ENCODE results near the gene ADAM33.

ADAM33 gene

DNA sequence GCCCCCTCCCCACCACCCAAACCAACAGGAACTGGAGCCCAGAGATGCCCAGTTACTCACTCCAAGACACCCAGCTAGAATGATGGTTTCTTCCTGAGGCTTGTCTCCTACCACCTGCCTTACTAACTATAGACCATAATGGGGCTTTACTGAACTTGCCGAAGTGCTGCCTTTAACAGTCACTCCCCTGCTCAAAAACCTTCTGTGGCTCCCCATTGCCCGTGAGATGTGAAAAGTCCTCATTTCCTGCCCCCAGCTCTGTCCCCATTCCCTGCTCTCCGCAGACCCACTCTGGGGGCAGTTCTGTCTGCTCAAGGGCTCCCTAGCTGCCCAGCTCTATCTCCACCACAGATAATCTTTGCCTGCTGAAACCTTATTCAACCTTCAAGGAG, 25.7 kb upstream of the ADAM33 start:
- no peak for DNase-seq

- DNase-seq = no peak
Measured at GRCh38 chr20:3706774-3707507, 25.1 kb upstream of the ADAM33 start.

GRCh38 chr20:3705970-3706739, 24.3 kb upstream of the ADAM33 start:
- DNase-seq = no peak

DNA sequence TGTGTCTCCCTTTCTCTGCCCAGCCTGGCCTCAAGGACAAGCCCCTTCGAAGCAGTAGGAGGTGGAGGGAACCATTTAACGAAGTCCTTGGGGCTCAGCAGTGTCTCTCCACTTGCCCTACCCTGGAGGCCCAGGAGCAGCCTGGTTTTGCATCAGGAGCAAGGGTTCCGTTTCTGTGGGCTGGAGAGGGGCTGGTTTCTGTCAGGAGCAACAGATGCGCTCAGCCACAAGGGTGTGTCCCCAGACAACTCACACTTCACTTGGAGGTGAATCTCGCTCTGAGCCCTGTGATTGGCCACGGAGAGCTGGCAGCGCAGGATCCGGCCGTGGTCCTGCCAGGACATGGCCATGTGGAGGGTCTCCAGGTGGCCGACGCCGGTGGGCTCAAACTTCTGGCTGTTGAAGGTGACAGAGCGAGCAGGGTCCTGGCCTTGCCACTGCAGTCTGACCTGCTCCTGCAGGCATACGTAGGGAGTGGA, 23.7 kb upstream of the ADAM33 start:
- no peak for DNase-seq

- no peak for DNase-seq
Measured at GRCh38 chr20:3704087-3704486, 22.3 kb upstream of the ADAM33 start.

DNA sequence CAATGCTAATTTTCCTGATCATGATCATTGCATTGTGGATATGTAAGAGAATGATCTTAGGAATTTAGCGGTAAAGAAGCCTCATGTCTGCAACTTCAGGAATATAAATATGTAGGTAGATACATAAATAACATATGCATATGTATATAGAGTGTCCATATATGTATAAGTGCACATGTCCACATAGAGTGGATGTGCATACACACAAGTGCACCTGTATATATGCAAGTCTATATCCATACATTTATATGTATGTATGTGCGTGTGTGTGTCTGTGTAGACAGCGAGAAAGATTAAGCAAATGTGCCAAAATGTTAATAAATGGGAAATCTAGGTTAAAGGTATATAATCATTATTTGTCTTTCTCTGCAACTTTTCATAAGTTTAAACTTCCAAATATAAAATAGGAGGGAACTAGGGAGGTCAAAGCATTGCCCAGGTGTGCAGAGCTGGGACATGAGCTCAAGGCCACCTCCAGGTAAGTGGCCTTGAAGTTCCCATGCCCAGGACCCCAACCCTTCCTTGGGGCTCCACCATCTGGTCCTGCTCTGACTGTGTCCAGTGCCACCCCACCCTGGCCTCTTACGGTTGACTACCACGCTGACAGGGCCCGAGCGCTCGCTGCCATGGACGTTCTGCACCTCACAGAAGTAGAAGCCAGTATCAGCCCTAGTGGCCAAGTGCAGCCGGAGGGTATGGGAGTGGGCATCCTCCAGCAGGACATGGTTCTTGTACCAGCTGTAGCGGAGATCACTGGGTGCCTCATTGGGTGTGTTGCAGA, 21.0 kb upstream of the ADAM33 start:
- no peak for DNase-seq

DNA sequence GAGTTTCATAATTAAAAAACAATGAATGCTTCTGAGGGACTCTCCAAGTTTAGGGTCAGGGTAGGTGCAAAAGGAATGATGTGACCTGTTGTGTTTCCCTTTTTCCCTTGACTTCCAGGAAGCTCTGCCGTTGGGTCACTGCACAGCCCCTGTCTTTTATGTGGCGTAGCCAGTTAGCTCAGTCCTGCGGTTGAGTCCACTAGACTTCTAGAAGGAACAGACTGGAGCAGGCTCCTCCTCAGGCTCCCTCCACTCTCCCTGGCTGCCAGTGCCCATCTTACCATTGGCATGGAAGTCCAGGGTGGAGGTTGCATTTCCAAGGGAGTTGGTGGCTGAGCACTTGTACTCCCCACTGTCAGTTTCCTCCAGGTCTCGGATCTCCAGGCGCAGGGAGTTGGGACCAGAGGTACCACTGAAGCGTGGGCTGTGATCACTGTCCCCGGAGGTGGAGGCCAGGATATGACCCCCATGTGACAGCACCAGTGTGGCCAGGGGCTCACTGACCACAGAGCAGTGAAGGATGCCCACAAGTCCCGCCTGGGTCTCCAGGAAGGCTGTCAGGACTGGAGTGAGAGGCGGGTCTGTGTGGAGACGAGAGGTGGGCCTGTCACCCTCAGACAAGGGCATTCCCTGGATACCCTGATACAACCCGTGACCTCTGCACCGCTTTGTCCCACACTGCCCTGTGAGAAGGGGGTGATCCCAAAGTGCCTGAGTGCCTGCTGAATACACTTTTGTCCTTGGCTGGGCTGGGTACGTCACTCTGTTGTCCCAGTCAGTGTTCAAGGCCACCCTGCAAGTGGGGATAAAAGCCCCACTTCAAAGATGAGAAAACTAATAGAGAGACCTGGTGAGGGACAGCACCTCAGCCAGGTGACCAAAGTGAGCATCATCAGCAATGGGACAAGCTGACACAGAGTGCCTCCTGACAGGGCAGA, 19.5 kb upstream of the ADAM33 start:
- DNase-seq = no peak

DNA sequence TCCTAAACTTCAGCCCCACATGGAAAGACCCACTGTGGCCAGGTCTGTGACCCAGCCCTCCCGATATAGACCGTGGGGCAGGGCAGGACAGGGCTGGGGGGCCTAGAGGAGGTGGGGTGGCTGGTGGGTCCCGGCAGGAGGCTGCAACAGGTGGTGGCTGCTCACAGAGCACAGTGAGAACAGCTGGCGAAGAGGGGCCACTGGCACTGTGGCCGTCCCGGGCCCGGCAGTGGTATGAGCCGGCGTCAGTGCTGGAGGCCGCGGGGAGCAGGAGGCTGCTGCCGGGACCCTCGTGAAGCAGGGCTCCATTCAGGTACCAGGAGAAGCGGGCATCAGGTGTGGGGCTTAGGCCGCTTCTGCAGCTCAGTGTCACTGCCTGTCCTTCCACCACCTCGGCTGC, 17.2 kb upstream of the ADAM33 start:
- no peak for DNase-seq

GRCh38 chr20:3698591-3699001, 16.8 kb upstream of the ADAM33 start:
- DNase-seq = no peak

DNA sequence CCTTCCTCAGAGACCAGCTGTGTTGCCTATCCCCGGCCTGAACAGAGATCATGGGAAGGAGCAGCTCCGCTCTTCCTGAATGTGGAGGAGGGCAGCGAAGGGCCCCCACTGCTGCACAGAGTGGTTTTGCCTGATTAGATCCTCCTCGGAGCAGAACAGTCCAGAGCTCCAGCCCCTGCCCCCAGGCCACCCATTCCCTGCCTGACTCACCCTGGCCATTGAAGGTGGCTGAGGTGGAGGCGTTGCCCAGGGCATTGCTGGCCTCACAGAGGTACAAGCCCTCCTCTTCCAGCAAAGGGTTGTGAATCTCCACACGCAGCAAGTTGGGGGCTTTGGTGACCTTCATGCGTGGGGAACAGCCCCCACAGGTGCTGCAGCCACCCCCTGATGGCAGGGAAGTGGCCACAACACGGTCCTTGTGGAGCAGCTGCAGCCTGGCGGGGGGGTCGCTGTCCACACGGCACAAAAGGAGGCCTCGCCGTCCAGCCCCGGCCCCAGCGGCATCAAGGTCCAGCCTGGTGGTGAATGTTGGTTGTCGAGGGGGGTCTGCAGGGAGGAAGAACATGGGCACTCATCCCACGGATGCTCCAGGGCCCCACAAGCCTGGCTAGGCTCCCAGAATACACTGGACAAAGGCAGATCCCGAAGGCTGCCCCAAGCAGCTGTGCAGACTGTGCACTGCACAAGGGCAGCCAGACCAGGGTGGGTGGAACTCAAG, 15.9 kb upstream of the ADAM33 start:
- DNase-seq = no peak

GRCh38 chr20:3696745-3697587, 15.2 kb upstream of the ADAM33 start:
- no peak for DNase-seq

- DNase-seq = no peak
Measured at GRCh38 chr20:3696200-3696599, 14.4 kb upstream of the ADAM33 start.

DNA sequence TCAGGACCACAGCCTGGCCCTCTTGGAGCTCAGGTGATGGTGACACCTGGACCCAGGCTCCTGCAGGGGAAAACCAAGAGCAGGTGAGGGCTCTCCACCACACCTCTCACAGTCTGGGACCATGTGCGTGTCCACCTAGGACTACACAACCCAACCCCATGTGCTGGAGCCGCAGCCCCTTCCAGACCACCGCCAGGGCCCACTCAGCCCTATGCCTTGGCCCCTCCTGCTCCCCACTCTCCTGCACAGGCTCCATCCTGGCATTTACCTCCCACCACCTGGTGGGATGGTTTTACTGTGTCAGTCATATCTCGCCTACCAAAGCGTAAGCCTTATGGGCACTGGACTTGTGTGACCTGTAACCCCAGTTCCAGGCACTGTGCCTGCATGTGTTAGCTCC, 13.1 kb upstream of the ADAM33 start:
- DNase-seq = no peak

DNA sequence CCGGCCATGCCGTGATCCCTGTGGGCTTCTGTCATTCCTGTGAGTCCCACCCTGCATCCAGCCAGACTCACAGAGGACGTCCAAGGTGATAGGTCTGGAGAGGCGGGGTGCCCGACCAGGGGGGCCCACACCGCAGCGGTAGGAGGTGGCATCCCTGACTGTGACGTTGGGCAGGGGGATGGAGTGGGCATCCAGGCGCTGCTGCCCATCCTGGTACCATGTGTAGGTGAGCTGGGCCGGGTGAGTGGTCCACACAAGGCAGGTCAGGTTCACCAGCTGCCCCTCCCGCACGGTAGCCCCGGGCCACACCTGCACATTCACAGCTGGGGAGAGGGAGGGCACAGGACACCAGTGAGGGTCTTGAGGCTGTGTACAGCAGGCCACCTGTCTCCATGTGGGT, 11.6 kb upstream of the ADAM33 start:
- no peak for DNase-seq

- DNase-seq = no peak
Measured at GRCh38 chr20:3692706-3693294, 11.0 kb upstream of the ADAM33 start.

DNA sequence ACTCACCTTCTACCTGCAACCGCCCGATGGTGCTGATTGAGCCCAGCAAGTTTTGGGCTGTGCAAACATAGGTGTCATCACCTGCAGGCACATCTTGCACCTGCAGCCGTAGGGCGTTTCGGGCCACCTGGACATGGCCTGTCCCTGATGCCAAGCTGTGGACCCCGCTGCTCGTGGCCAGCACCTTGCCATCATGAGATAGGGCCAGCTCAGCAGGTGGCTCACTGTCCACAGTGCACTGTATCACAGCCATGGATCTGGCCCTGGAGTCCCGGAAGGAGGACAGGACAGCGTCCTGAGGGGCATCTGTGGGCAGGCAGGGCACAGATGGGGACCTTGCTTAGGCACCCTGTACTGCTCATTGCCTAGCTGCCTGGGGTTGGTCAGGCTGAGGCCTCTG, 10.1 kb upstream of the ADAM33 start:
- DNase-seq = no peak

DNA sequence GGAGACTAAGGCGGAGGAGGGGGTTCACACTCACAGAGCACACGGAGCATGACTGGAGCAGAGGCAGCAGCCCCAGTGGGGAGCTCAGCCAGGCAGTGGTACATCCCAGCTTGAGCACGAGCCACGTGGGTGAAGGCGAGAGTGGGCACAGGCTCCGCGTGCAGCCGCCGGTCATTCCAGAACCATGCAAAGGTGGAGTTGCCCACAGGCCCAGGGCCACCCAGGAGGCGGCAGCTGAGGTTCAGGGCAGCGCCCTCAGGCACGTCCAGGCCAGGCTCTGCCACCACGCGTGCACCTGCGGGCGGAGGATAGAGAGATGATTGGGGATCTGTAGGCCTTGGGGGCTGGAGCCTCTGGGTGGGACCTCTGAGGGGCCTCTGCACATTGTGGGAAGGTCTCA, 9.5 kb upstream of the ADAM33 start:
- no peak for DNase-seq

- no peak for DNase-seq
Measured at GRCh38 chr20:3690413-3690812, 8.6 kb upstream of the ADAM33 start.

- DNase-seq = no peak
Measured at GRCh38 chr20:3689978-3690377, 8.2 kb upstream of the ADAM33 start.

GRCh38 chr20:3687655-3688054, 5.8 kb upstream of the ADAM33 start:
- DNase-seq = no peak
